Thoracic aorta (tissue), 2 donors: ENCODE data around the gene SPR. TPM values are rescaled to one million over a fixed set of nuclear protein-coding genes. Genes with fewer than 3 reads are reported as not detected.

Source experiments
- ATAC-seq: fragments of 150-250 bp; one replicate; pipeline ENCODE4 v1.8.0; 2017; ENCODE audit warnings: low read depth; ENCODE audit not compliant: insufficient number of reproducible peaks, low FRiP score
- DNase-seq: peaks from one replicate; pipeline ENCODE4 v3.0.0-alpha.2; 2020; ENCODE audit warnings: low spot score
- H3K27ac ChIP-seq, 2 donors: fragments of 200-600 bp; sonication (generic); 1 replicate in 1 of 2; 2 replicates in 1 of 2; pipeline ENCODE4 v1.5.1; 2016; ENCODE audit warnings: mild to moderate bottlenecking in 2 of 2, moderate library complexity in 2 of 2
- H3K27me3 ChIP-seq: fragments of 200-600 bp; sonication (generic); replicated peaks from 2 replicates; pipeline ENCODE4 v1.6.0; 2016; ENCODE audit warnings: mild to moderate bottlenecking; ENCODE audit not compliant: insufficient read depth
- H3K36me3 ChIP-seq: fragments of 200-600 bp; sonication (generic); one replicate; pipeline ENCODE4 v1.5.1; 2016
- H3K4me1 ChIP-seq, 2 donors: fragments of 200-600 bp; sonication (generic); 1 replicate in 1 of 2; 2 replicates in 1 of 2; pipeline versions ENCODE4 v1.5.1 to v1.6.0; 2016; ENCODE audit warnings: low read depth in 2 of 2, mild to moderate bottlenecking in 1 of 2; ENCODE audit not compliant: control insufficient read depth in 1 of 2
- H3K4me3 ChIP-seq: fragments of 200-600 bp; sonication (generic); 2 replicates; pipeline ENCODE4 v1.5.1; 2016; ENCODE audit warnings: mild to moderate bottlenecking
- H3K9me3 ChIP-seq: fragments of 200-600 bp; sonication (generic); 2 replicates; pipeline ENCODE4 v1.5.1; 2016
- CTCF ChIP-seq: fragments of 200-600 bp; sonication (generic); IDR thresholded peaks from one replicate; pipeline ENCODE4 v1.5.1; 2019; ENCODE audit warnings: antibody characterized with exemption
- total RNA-seq, 2 donors: library from RNA; depleted of rRNA; stranded (reverse); fragments of >200 nt; gene quantifications; one replicate each; pipeline versions ENCODE4 v1.1.0 to v1.2.3, GENCODE V29; 2016

The SPR gene
- total RNA-seq, 2 donors from 2014 or later, result 26.1 to 42.6 TPM

DNA sequence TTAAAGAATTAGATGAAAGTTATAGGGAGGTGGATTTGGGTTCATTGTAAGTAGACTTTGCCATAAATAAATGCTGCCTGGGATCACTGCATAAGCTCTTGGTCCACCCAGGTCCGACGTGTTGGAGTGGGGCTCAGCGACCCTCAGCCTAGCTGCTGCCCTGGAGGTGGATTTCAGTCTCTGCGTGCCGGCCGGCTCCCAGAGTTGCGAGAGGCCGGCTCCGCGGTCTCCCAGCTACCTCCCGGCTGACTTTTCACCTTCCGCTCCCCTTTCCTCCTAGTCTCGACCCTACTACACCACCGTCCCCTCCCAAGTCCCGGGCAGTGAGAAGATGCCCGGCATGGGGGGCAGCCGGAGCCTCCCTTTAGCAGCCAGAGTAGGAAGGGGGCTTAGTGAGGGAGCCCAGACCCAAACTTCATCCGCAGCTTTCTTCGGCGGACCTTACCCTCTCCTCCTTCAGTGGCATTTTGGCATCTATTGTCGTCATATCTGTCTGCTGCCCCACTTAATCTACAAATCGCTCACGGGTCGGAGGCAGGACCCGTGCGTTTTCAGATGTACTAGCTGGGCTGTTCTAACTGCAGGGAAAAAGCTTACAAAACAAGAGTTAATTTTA lies 38.2 kb downstream of the SPR start:
- no peak overlapping the region for H3K4me3 ChIP-seq
- no peak for TF ChIP-seq CTCF
- peaks cover 17% of the 10 kb centered on the region for H3K27me3 ChIP-seq
- no peaks in the 10 kb centered on the region for H3K36me3 ChIP-seq
- DNase-seq (no peak), ATAC-seq (no peak)
- peaks cover 4 to 18% of the 10 kb centered on the region in 2 donors for H3K4me1 ChIP-seq
- H3K27ac ChIP-seq, result no peak overlapping the region
- no peaks in the 10 kb centered on the region for H3K9me3 ChIP-seq

DNA sequence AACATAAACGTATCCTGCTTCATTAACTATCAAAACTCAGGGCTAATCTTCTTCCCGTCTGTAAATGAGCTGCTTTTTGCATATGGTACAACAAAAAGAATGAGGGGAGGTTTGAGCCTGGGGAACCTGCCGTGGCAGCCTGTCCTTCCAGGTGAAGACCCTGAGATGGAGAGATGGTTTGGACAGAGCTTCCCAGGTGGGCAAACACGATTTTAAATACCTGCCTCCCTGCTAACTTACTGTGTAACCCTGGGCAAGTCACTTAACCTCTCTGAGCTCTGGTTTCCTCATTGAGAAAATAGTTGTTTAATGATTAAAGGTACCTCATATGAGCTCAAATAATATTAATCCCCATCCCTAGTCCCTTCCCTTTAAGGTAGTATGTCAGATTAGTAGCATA lies 39.2 kb downstream of the SPR start:
- Histone ChIP-seq H3K36me3 (no peaks in the 10 kb centered on the region), H3K9me3 (no peaks in the 10 kb centered on the region), H3K4me3 (no peak overlapping the region), H3K27ac (no peak overlapping the region), H3K27me3 (peaks cover 11% of the 10 kb centered on the region), H3K4me1 (peaks cover 0 to 12% of the 10 kb centered on the region in 2 donors)
- DNase-seq, result no peak
- ATAC-seq, result no peak
- TF ChIP-seq CTCF, result no peak

GRCh38 chr2:72926811-72927465 lies 39.7 kb downstream of the SPR start:
- no peak overlapping the region for H3K4me3 ChIP-seq
- H3K9me3 ChIP-seq, result no peaks in the 10 kb centered on the region
- no peaks in the 10 kb centered on the region for H3K36me3 ChIP-seq
- ATAC-seq, result no peak
- no peak overlapping the region for H3K27ac ChIP-seq
- peaks cover 11% of the 10 kb centered on the region for H3K27me3 ChIP-seq
- TF ChIP-seq CTCF, result no peak
- DNase-seq, result no peak
- H3K4me1 ChIP-seq, result peaks cover 0 to 12% of the 10 kb centered on the region in 2 donors

GRCh38 chr2:72927619-72928550 lies 40.7 kb downstream of the SPR start:
- peaks cover 11% of the 10 kb centered on the region for H3K27me3 ChIP-seq
- no peaks in the 10 kb centered on the region for H3K9me3 ChIP-seq
- TF ChIP-seq CTCF, result no peak
- H3K36me3 ChIP-seq, result no peaks in the 10 kb centered on the region
- DNase-seq (no peak), ATAC-seq (no peak)
- H3K4me3 ChIP-seq, result no peak overlapping the region
- no peak overlapping the region for H3K27ac ChIP-seq
- H3K4me1 ChIP-seq, result peaks cover 0 to 12% of the 10 kb centered on the region in 2 donors

GRCh38 chr2:72929010-72929409 lies 41.8 kb downstream of the SPR start:
- peaks cover 11% of the 10 kb centered on the region for H3K27me3 ChIP-seq
- H3K27ac ChIP-seq, result no peak overlapping the region
- no peaks in the 10 kb centered on the region for H3K9me3 ChIP-seq
- H3K4me3 ChIP-seq, result no peak overlapping the region
- DNase-seq (no peak), ATAC-seq (no peak)
- H3K4me1 ChIP-seq, result peaks cover 0 to 10% of the 10 kb centered on the region in 2 donors
- no peak for TF ChIP-seq CTCF
- no peaks in the 10 kb centered on the region for H3K36me3 ChIP-seq
